HCT116 (cell line): ENCODE results near the gene SRPK3.

Experiments
- CEBPB ChIP-seq: IDR thresholded peaks from 2 replicates; pipeline ENCODE4 v1.6.1; 2012; ENCODE audit warnings: low read depth
- TF ChIP-seq, protein P1 (sequence below), 3 experiments: fragments of 200-600 bp in 1 of 3; sonication (generic) in 1 of 3; IDR thresholded peaks in 2 of 3; conservative IDR thresholded peaks in 1 of 3; 2 replicates each; pipeline ENCODE4 v1.5.1; 2012 to 2017; ENCODE audit warnings: low read depth in 2 of 3, low read length in 2 of 3, antibody characterized with exemption in 1 of 3, borderline replicate concordance in 1 of 3, control low read depth in 1 of 3, mild to moderate bottlenecking in 1 of 3, mixed read lengths in 1 of 3, mixed run types in 1 of 3, moderate library complexity in 1 of 3; ENCODE audit not compliant: insufficient read depth in 1 of 3

- TF ChIP-seq CEBPB: no peak
- TF ChIP-seq, protein P1, sequence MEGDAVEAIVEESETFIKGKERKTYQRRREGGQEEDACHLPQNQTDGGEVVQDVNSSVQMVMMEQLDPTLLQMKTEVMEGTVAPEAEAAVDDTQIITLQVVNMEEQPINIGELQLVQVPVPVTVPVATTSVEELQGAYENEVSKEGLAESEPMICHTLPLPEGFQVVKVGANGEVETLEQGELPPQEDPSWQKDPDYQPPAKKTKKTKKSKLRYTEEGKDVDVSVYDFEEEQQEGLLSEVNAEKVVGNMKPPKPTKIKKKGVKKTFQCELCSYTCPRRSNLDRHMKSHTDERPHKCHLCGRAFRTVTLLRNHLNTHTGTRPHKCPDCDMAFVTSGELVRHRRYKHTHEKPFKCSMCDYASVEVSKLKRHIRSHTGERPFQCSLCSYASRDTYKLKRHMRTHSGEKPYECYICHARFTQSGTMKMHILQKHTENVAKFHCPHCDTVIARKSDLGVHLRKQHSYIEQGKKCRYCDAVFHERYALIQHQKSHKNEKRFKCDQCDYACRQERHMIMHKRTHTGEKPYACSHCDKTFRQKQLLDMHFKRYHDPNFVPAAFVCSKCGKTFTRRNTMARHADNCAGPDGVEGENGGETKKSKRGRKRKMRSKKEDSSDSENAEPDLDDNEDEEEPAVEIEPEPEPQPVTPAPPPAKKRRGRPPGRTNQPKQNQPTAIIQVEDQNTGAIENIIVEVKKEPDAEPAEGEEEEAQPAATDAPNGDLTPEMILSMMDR (IDR thresholded peaks at IDR 0.05 in 2 of 3, conservative IDR thresholded peaks at IDR 0.05 in 1 of 3; ENCODE audit: borderline replicate concordance in 1 of 3, insufficient read depth in 1 of 3, low read depth in 2 of 3, low read length in 2 of 3): no peak
Measured at GRCh38 chrX:153767674-153768055, 13.2 kb upstream of the SRPK3 start.
